HG03064 (cell line): ENCODE measurements around the gene CLMP.
"Not testable (repeated sequence)": the region's sequence is repeated elsewhere in the genome, so short reads cannot be mapped to it uniquely, and the experiment has no call there.

Experiments
- ATAC-seq: cut with Tn5 transposase; IDR thresholded peaks from one replicate; pipeline ENCODE4 v1.9.1; 2021; ENCODE audit warnings: low read depth; ENCODE audit not compliant: unreplicated experiment

Gene CLMP

GRCh38 chr11:123143476-123143875 lies 51.6 kb downstream of the CLMP start:
- ATAC-seq: no peak

DNA sequence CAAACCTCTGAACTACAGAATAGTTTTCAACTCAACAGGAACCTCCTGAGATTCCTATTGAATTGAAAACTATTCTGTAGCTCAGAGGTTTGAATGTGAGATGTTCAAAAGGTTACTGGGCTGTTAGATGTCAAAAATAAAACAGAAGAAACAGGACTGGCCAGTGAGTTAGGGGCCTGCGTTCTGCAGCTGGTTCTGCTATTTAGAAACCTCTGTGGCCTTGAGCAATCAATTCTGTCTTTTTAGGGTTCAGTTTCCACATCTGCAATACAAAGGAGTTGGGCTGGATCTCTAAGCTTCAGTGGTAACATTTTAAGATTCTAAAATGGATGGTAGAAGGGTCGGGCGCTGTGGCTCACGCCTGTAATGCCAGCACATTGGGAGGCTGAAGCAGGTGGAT lies 55.8 kb downstream of the CLMP start:
- no peak for ATAC-seq

- no peak for ATAC-seq
Measured at GRCh38 chr11:123137431-123138224, 57.4 kb downstream of the CLMP start.

GRCh38 chr11:123135863-123136446 lies 59.1 kb downstream of the CLMP start:
- no peak for ATAC-seq

- ATAC-seq: no peak
Measured at GRCh38 chr11:123132881-123133280, 62.2 kb downstream of the CLMP start.

DNA sequence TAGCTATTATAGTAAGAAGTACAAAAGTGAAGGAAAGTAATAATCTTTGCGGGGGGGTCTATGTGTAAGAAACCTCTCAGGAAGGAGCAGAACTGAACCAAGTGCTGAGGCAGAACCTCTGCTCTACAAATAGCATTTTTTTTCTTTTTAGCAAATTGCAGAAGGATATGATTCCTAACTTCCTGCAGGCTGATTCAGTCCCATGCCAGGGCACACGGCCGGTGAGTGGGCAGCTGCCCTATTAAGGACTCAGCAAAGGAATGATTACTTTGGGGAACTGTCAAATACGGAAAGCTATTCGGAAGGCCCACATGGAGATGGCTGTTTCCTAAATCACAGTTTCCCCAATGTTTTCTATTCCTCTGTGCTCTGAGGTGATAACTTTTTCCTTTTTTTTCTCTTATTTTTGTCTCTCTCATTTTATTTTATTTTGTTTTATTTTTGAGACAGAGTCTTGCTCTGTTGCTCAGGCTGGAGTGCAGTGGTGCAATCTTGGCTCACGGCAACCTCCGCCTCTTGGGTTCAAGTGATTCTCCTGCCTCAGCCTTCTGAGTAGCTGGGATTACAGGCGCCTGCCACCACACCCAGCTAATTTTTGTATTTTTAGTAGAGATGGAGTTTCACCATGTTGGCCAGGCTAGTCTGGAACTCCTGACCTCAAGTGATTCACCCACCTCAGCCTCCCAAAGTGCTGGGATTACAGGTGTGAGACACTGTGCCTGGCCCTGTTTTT lies 62.8 kb downstream of the CLMP start:
- not testable (repeated sequence) for ATAC-seq

DNA sequence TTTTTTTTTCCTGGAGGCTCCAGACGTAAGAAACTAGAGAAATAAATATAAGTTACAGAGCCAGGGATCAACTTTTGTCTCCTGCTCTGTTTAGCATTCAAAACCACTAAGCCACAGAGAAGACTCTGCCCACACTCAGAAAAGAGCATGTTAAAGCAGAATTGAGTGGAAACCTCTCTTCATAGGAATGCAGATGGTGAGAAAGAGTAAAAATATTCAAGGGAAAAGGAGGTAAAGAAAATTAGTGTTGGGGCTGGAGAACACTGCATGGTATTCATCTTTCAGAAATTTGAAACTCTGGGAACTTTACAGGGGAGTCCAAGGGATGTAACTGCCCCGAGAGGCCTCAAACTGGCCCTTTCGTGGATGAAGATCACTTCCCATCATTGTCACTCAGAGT lies 65.1 kb downstream of the CLMP start:
- ATAC-seq: no peak

GRCh38 chr11:123125169-123125568 lies 69.9 kb downstream of the CLMP start:
- no peak for ATAC-seq

GRCh38 chr11:123122852-123123251 lies 72.2 kb downstream of the CLMP start:
- ATAC-seq: no peak

DNA sequence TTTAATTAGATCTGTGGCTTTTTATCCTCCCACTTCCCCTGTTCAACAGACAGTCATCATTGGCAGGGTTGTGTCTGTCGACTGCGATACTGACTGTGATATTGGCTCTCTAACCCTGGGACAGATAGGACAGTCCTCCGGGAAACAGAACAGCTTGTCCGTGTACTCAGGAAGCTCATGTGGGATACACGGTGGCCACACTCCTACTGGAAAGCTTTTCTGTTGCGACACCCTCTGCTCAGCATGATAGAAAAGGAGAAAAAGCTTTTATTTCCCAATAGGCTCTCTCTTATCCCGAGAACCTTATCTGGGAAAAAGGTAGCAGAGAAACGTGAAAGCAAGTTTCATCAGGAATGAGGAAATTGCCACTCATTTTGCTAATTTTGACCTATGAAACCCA lies 72.7 kb downstream of the CLMP start:
- ATAC-seq: no peak

GRCh38 chr11:123116486-123116885 lies 78.6 kb downstream of the CLMP start:
- ATAC-seq: no peak

DNA sequence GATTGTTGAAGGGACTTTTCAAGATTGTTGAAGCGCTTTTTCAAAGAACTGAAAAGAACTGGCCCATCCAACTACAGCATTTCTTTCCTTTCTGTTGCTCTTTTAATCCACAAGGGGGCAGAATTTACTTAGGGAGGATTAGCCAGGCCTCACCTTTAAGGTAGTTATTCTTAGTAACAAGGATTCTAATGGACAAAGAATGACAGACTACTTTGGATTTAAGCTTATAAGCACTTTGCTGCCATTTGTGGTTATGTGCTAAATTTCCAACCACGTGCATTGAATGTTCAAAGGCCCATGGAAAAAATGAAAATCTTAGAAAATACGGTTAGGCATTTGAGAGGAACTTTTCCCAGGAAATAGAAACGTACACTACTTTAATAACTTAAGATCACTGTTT lies 83.6 kb downstream of the CLMP start:
- no peak for ATAC-seq

DNA sequence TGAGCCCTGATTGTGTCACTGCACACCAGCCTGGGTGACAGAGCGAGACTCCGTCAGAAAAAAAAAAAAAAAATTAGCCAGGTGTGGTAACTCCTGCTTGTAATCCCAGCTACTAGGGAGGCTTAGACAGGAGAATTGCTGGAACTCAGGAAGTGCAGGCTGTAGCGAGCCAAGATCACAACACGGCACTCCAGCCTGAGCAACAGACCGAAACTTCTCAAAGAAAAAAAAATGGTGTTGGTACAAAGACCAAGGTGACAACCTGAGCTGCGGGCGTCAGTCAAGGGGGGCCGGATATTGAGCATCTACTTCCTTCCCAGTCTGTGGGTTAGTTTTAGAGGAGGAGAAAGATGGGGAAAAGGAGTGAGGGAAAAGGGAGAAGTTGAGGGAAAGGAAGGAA lies 84.7 kb downstream of the CLMP start:
- ATAC-seq: no peak

DNA sequence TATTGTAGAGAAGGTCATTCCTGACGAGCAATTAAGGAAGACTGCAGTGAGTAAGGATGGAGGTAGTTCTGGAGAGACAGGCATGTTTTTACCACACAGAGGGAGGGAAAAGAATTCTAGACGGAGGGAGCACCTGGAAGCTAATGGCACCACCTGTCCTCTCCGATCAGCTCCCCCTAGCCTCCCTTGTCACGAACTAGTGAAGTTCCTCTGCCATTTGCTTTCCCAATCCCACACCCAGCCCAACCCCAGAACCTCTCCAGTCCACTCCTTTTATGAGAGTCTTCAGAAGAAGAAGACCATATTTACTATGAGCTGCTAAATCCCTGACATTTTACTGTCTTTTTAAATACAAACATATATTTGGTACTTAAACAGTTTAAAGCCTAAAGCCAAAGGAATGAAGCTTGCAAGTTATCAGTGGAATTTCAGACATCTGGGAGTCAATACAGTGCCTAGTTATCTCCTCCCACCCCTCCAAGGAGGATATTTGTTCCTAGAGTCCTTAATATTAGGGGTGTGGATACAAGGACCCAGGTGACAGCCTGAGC lies 87.0 kb downstream of the CLMP start:
- no peak for ATAC-seq

- ATAC-seq: no peak
Measured at GRCh38 chr11:123104697-123105096, 90.4 kb downstream of the CLMP start.

- ATAC-seq: no peak
Measured at GRCh38 chr11:123103326-123103980, 91.6 kb downstream of the CLMP start.

GRCh38 chr11:123100379-123101085 lies 94.5 kb downstream of the CLMP start:
- no peak for ATAC-seq

DNA sequence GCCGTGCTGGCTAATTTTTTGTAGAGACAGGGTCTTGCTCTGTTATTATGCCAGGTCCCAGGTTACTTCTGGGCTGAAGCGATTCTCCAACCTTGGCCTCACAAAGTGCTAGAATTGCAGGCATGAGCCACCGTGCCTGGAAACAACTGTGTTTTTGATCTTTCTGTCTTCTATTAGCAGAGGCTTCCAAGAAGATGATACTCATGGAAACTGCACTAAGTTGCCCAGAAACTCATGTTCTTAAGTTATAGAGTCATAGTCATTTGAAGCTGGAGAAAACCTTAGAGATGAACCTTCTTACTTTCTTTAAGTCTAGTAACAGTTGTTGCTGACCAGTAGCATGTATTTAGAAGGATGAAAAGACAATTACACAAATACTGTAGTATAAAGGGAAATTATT lies 96.1 kb downstream of the CLMP start:
- ATAC-seq: no peak

DNA sequence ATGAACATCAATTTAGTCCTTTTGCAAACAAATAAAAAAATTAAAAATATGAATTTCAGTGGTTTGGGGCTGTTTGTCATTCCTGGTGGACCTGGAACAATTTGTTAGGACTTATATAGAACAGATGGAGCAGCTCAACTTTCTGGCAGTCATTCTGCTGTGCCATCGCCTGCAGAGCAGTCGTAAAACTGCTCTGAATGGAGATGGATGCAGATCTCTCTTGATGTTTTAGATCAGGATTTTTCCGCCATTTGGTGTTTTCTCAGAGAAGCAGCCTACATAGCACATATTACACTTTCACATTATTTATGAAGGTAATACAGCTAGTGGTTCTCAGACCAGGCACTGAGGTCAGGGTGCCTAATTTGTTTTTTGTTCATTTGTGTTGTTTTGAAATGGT lies 101.3 kb downstream of the CLMP start:
- no peak for ATAC-seq

- ATAC-seq: no peak
Measured at GRCh38 chr11:123091506-123091905, 103.5 kb downstream of the CLMP start.
